H1 (cell line): ENCODE data around the gene CS. TPM values are rescaled to one million over a fixed set of nuclear protein-coding genes. Genes with fewer than 3 reads are reported as not detected.

Source experiments
- polyA plus RNA-seq, 7 experiments: library from polyadenylated mRNA; depleted of rRNA in 3 of 7; stranded (reverse) in 5 of 7; unstranded in 2 of 7; fragments of >200 nt in 5 of 7; fragments of 200-250 nt in 2 of 7; gene quantifications; 1 replicate in 5 of 7; 2 replicates in 1 of 7; 4 replicates in 1 of 7; pipeline versions ENCODE4 v1.2.1 to v1.2.3, GENCODE V29; 2011 to 2013; ENCODE audit warnings: missing spikeins in 2 of 7, mixed read lengths in 2 of 7
- total RNA-seq: library from RNA; stranded (reverse); fragmentation: NEBNext Ultra II Directional; extraction: Animal tissue kit (Norgen Biotek cat#: 25700); gene quantifications from 2 replicates; pipeline ENCODE4 v1.2.1, GENCODE V29; 2021

The CS gene
- total and polyA plus RNA-seq, 2 of the 8 experiments (the other 6 are each of a cell fraction or from before 2014, with no cell fraction given): 96.6 to 238 TPM

Other genes starting within 250 kb of the CS start
- gene ERBB3, start 220.2 kb downstream of the CS start, total RNA-seq: 49.2 and 52.4 TPM in 2 replicates
- gene ERBB3, start 220.2 kb downstream of the CS start, polyA plus RNA-seq (2011; rRNA removed): 33.9 and 43.4 TPM in 2 replicates
- gene PA2G4, start 195.8 kb downstream of the CS start, total RNA-seq: 237 and 242 TPM in 2 replicates
- gene PA2G4, start 195.8 kb downstream of the CS start, polyA plus RNA-seq (2011; rRNA removed): 100 and 159 TPM in 2 replicates
- gene RPL41, start 183.7 kb downstream of the CS start, total RNA-seq: 4,440 and 4,619 TPM in 2 replicates
- 10,552 and 16,488 TPM in 2 replicates for gene RPL41, start 183.7 kb downstream of the CS start, polyA plus RNA-seq (2011; rRNA removed)
- gene ZC3H10, start 182.1 kb downstream of the CS start, total RNA-seq: 11.2 and 12.5 TPM in 2 replicates
- gene ZC3H10, start 182.1 kb downstream of the CS start, polyA plus RNA-seq (2011; rRNA removed): 4.0 and 5.1 TPM in 2 replicates
- 85.1 and 86.9 TPM in 2 replicates for gene ESYT1, start 172.1 kb downstream of the CS start, total RNA-seq
- 165 and 174 TPM in 2 replicates for gene ESYT1, start 172.1 kb downstream of the CS start, polyA plus RNA-seq (2011; rRNA removed)
- 162 and 163 TPM in 2 replicates for gene MYL6B, start 147.7 kb downstream of the CS start, total RNA-seq
- 146 and 202 TPM in 2 replicates for gene MYL6B, start 147.7 kb downstream of the CS start, polyA plus RNA-seq (2011; rRNA removed)
- 1,130 and 1,137 TPM in 2 replicates for gene MYL6, start 142.0 kb downstream of the CS start, total RNA-seq
- gene MYL6, start 142.0 kb downstream of the CS start, polyA plus RNA-seq (2011; rRNA removed): 1,664 and 2,279 TPM in 2 replicates
- 66.3 and 78.5 TPM in 2 replicates for gene SMARCC2, start 110.8 kb downstream of the CS start, total RNA-seq
- gene SMARCC2, start 110.8 kb downstream of the CS start, polyA plus RNA-seq (2011; rRNA removed): 33.9 and 40.5 TPM in 2 replicates
- gene RNF41, start 78.4 kb downstream of the CS start, total RNA-seq: 55.0 and 55.5 TPM in 2 replicates
- 98.6 and 127 TPM in 2 replicates for gene RNF41, start 78.4 kb downstream of the CS start, polyA plus RNA-seq (2011; rRNA removed)
- 56.1 and 58.1 TPM in 2 replicates for gene NABP2, start 76.0 kb downstream of the CS start, total RNA-seq
- 59.8 and 67.5 TPM in 2 replicates for gene NABP2, start 76.0 kb downstream of the CS start, polyA plus RNA-seq (2011; rRNA removed)
- gene SLC39A5, start 70.3 kb downstream of the CS start, total RNA-seq: 0.25 TPM in 1 of 2 replicates, not detected in the other
- gene SLC39A5, start 70.3 kb downstream of the CS start, polyA plus RNA-seq (2011; rRNA removed): 0.27 and 0.75 TPM in 2 replicates
- 34.1 and 36.3 TPM in 2 replicates for gene ANKRD52, start 41.9 kb downstream of the CS start, total RNA-seq
- gene ANKRD52, start 41.9 kb downstream of the CS start, polyA plus RNA-seq (2011; rRNA removed): 14.0 and 20.7 TPM in 2 replicates
- 21.8 and 22.8 TPM in 2 replicates for gene COQ10A, start 33.4 kb downstream of the CS start, total RNA-seq
- 39.5 and 42.9 TPM in 2 replicates for gene COQ10A, start 33.4 kb downstream of the CS start, polyA plus RNA-seq (2011; rRNA removed)
- gene CNPY2, start 15.7 kb upstream of the CS start, total RNA-seq: 195 and 203 TPM in 2 replicates
- 222 and 281 TPM in 2 replicates for gene CNPY2, start 15.7 kb upstream of the CS start, polyA plus RNA-seq (2011; rRNA removed)
- 30.5 and 36.7 TPM in 2 replicates for gene PAN2, start 33.7 kb upstream of the CS start, total RNA-seq
- 29.6 and 37.1 TPM in 2 replicates for gene PAN2, start 33.7 kb upstream of the CS start, polyA plus RNA-seq (2011; rRNA removed)
- gene IL23A, start 38.6 kb upstream of the CS start, total RNA-seq: 1.4 and 2.3 TPM in 2 replicates
- 2.6 and 3.6 TPM in 2 replicates for gene IL23A, start 38.6 kb upstream of the CS start, polyA plus RNA-seq (2011; rRNA removed)
- gene STAT2, start 59.8 kb upstream of the CS start, total RNA-seq: 42.4 and 44.7 TPM in 2 replicates
- gene STAT2, start 59.8 kb upstream of the CS start, polyA plus RNA-seq (2011; rRNA removed): 37.1 and 39.9 TPM in 2 replicates
- gene APOF, start 62.5 kb upstream of the CS start, total RNA-seq: not detected in 2 replicates
- not detected in 2 replicates for gene APOF, start 62.5 kb upstream of the CS start, polyA plus RNA-seq (2011; rRNA removed)
- gene TIMELESS, start 149.1 kb upstream of the CS start, total RNA-seq: 86.7 and 88.7 TPM in 2 replicates
- 17.1 and 19.9 TPM in 2 replicates for gene TIMELESS, start 149.1 kb upstream of the CS start, polyA plus RNA-seq (2011; rRNA removed)
- 0.19 TPM in 1 of 2 replicates, not detected in the other for gene MIP, start 154.3 kb upstream of the CS start, total RNA-seq
- gene MIP, start 154.3 kb upstream of the CS start, polyA plus RNA-seq (2011; rRNA removed): 0.05 and 0.13 TPM in 2 replicates
- gene SPRYD4, start 168.2 kb upstream of the CS start, total RNA-seq: 4.0 and 4.3 TPM in 2 replicates
- gene SPRYD4, start 168.2 kb upstream of the CS start, polyA plus RNA-seq (2011; rRNA removed): 4.9 and 5.3 TPM in 2 replicates
- 14.5 and 16.9 TPM in 2 replicates for gene GLS2, start 187.8 kb upstream of the CS start, total RNA-seq
- gene GLS2, start 187.8 kb upstream of the CS start, polyA plus RNA-seq (2011; rRNA removed): 20.1 and 22.5 TPM in 2 replicates
- 25.5 and 31.3 TPM in 2 replicates for gene RBMS2, start 221.5 kb upstream of the CS start, total RNA-seq
- 9.6 TPM in 2 replicates for gene RBMS2, start 221.5 kb upstream of the CS start, polyA plus RNA-seq (2011; rRNA removed)